Panc1 (cell line): ENCODE data around the gene POLR2F.

Source experiments
- POLR2AphosphoS5 ChIP-seq: IDR thresholded peaks from 2 replicates; pipeline ENCODE4 v1.6.1; 2012; ENCODE audit warnings: mild to moderate bottlenecking, low read depth, low read length, moderate library complexity
- SIN3A ChIP-seq: IDR thresholded peaks from 2 replicates; pipeline ENCODE4 v1.6.1; 2012; ENCODE audit warnings: low read depth, mild to moderate bottlenecking, low read length, moderate library complexity, borderline replicate concordance; ENCODE audit not compliant: insufficient read depth
- TF ChIP-seq, protein P1 (sequence below): fragments of 450-650 bp; IDR thresholded peaks from 2 replicates; pipeline ENCODE4 v1.5.1; 2017; ENCODE audit warnings: mild to moderate bottlenecking

DNA sequence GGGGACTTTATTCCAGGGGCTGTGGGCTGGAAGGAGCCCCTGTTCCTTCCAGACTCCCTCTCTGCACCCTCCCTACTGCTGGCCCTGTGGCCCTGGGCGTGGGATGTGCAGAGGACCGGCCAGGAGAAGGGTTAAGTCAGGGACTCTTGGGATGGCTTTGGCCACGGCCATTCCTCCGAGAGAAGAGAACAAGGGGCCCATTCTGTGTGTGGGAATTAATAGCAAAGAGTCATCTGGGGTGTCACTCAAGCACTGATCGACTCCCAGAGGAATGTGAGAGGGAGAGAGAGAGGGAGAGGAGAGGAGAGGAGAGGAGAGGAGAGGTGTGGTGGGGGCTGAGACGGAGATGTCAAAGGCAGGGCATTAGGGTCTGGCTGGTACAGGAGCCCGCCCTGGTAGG lies 45.0 kb downstream of the POLR2F start:
- TF ChIP-seq SIN3A (no peak), POLR2AphosphoS5 (no peak)
- TF ChIP-seq, protein P1, sequence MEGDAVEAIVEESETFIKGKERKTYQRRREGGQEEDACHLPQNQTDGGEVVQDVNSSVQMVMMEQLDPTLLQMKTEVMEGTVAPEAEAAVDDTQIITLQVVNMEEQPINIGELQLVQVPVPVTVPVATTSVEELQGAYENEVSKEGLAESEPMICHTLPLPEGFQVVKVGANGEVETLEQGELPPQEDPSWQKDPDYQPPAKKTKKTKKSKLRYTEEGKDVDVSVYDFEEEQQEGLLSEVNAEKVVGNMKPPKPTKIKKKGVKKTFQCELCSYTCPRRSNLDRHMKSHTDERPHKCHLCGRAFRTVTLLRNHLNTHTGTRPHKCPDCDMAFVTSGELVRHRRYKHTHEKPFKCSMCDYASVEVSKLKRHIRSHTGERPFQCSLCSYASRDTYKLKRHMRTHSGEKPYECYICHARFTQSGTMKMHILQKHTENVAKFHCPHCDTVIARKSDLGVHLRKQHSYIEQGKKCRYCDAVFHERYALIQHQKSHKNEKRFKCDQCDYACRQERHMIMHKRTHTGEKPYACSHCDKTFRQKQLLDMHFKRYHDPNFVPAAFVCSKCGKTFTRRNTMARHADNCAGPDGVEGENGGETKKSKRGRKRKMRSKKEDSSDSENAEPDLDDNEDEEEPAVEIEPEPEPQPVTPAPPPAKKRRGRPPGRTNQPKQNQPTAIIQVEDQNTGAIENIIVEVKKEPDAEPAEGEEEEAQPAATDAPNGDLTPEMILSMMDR, result no peak
